ENCODE measurements around the gene RAB10. TPM values are rescaled to one million over a fixed set of nuclear protein-coding genes. Genes with fewer than 3 reads are reported as not detected.

The RAB10 gene
- total and polyA plus RNA-seq, 2 experiments from 2014 or later: 102 to 143 TPM

GRCh38 chr2:25991965-25992364, 41.9 kb upstream of the RAB10 start (continued):
- TF ChIP-seq STAT1 (IDR thresholded peaks at IDR 0.05; ENCODE audit: unreplicated experiment): no peak
- TF ChIP-seq ETS1 (IDR thresholded peaks at IDR 0.05): no peak

GRCh38 chr2:25992556-25992955, 41.3 kb upstream of the RAB10 start:
- H3K27ac ChIP-seq (ENCODE audit: low read depth): no peak overlapping the region
- H3K4me3 ChIP-seq: no peak overlapping the region
- no peak overlapping the region for H2AFZ ChIP-seq
- ATAC-seq (no peak), DNase-seq (ENCODE audit: low spot score) (no peak)
- H3K4me3 Mint-ChIP-seq: no peak overlapping the region
- no peaks in the 10 kb centered on the region for H3K9me2 ChIP-seq (ENCODE audit: insufficient read depth)
- no peak overlapping the region for H3K4me2 ChIP-seq
- no peaks in the 10 kb centered on the region; the same call in 1 of the 2 replicates for H3K4me1 ChIP-seq (ENCODE audit: insufficient read depth)
- no peaks in the 10 kb centered on the region for H3K9me3 Mint-ChIP-seq
- H4K20me1 ChIP-seq (replicated peaks; ENCODE audit: insufficient read depth): no peaks in the 10 kb centered on the region
- no peaks in the 10 kb centered on the region for H3K27me3 ChIP-seq (ENCODE audit: insufficient read depth)
- H3K36me3 Mint-ChIP-seq (ENCODE audit: low read depth): no peaks in the 10 kb centered on the region
- no peaks in the 10 kb centered on the region for H3K79me2 ChIP-seq (replicated peaks; ENCODE audit: insufficient read depth)
- peaks cover under 1% of the 10 kb centered on the region for H3K4me1 Mint-ChIP-seq
- H3F3A ChIP-seq (replicated peaks; ENCODE audit: low read depth): no peaks in the 10 kb centered on the region
- no peaks in the 10 kb centered on the region for H3K36me3 ChIP-seq (ENCODE audit: insufficient read depth)
- H3K27ac Mint-ChIP-seq: no peak overlapping the region
- peaks cover 4% of the 10 kb centered on the region for H3K27me3 Mint-ChIP-seq (ENCODE audit: insufficient read depth, low read depth, poor library complexity)
- TF ChIP-seq ZNF114 (CRISPR knock-in tag; IDR thresholded peaks at IDR 0.05) (no peak), NANOG (IDR thresholded peaks at IDR 0.05; ENCODE audit: borderline replicate concordance) (no peak), CREB1 (CRISPR knock-in tag; IDR thresholded peaks at IDR 0.05; ENCODE audit: low read depth) (no peak), EZH2phosphoT487 (IDR thresholded peaks at IDR 0.05; ENCODE audit: unreplicated experiment) (no peak), JUNB (IDR thresholded peaks at IDR 0.05; ENCODE audit: unreplicated experiment) (no peak), REST (IDR thresholded peaks at IDR 0.05; ENCODE audit: unreplicated experiment) (no peak), ETS1 (IDR thresholded peaks at IDR 0.05) (no peak), ZNF331 (CRISPR knock-in tag; IDR thresholded peaks at IDR 0.05; ENCODE audit: low read depth) (no peak), ZNF462 (CRISPR knock-in tag; IDR thresholded peaks at IDR 0.05) (no peak), POLR2AphosphoS5 (IDR thresholded peaks at IDR 0.05; ENCODE audit: low read depth) (no peak), CTCF (conservative IDR thresholded peaks at IDR 0.05; ENCODE audit: low read depth in 2 of 2) (no peak), STAT1 (IDR thresholded peaks at IDR 0.05; ENCODE audit: unreplicated experiment) (no peak)

All from GM23338 (cell line).